Panc1 (cell line): ENCODE results near the gene DHCR24. TPM values are rescaled to one million over a fixed set of nuclear protein-coding genes. Genes with fewer than 3 reads are reported as not detected.

Experiments
- ATAC-seq: fragments of 200-7000 bp; cut with Tn5 transposase; 2 replicates; pipeline ENCODE4 v1.9.1; 2020; ENCODE audit warnings: mild to moderate bottlenecking, moderate library complexity
- BruUV-seq: library from RNA; stranded (reverse); fragments of 400-500 nt; replicated peaks from 2 replicates; lab custom pipeline; 2021; lab: Mats Ljungman, UMichigan
- CTCF ChIA-PET: fragments of 300-600 bp; sonication (Branson Sonifier 250); formaldehyde crosslinking; loops from one replicate; lab custom pipeline; 2022; ENCODE audit warnings: antibody characterized with exemption; lab: Charles Lee
- POLR2A ChIA-PET: fragments of 300-600 bp; sonication (Branson Sonifier 250); formaldehyde crosslinking; loops from one replicate; lab custom pipeline; 2022; ENCODE audit warnings: antibody characterized with exemption; lab: Charles Lee
- DNase-seq: peaks from one replicate; pipeline ENCODE4 v3.0.0-alpha.2; 2010; ENCODE audit warnings: low read depth, low spot score
- H3K27ac ChIP-seq: 2 replicates; pipeline ENCODE4 v1.5.1; 2011; ENCODE audit warnings: mild to moderate bottlenecking, low read length, inconsistent platforms
- H3K27me3 ChIP-seq: fragments of 200-500 bp; sonication (Bioruptor generic); 2 replicates; pipeline ENCODE4 v1.6.0; 2014; ENCODE audit warnings: low read length, inconsistent platforms; ENCODE audit not compliant: control insufficient read depth, insufficient read depth
- H3K36me3 ChIP-seq: fragments of 200-500 bp; sonication (Bioruptor generic); 2 replicates; pipeline ENCODE4 v1.5.1; 2014; ENCODE audit warnings: inconsistent platforms, mild to moderate bottlenecking, low read length, moderate library complexity; ENCODE audit not compliant: control insufficient read depth, insufficient read depth
- H3K4me1 ChIP-seq: 2 replicates; pipeline ENCODE4 v1.5.1; 2011; ENCODE audit warnings: inconsistent platforms, mild to moderate bottlenecking, low read length, moderate library complexity; ENCODE audit not compliant: control insufficient read depth, insufficient read depth
- H3K4me3 ChIP-seq, 2 experiments: 2 replicates each; pipeline ENCODE4 v1.5.1; 2011 to 2012; ENCODE audit warnings: low read depth in 2 of 2, low read length in 2 of 2, mild to moderate bottlenecking in 2 of 2, inconsistent platforms in 1 of 2, moderate library complexity in 1 of 2
- H3K9me3 ChIP-seq: fragments of 200-500 bp; sonication (Bioruptor generic); 2 replicates; pipeline ENCODE4 v1.5.1; 2014; ENCODE audit warnings: low read depth, mild to moderate bottlenecking, inconsistent platforms, low read length, moderate library complexity; ENCODE audit not compliant: control insufficient read depth, insufficient read depth
- CTCF ChIP-seq: fragments of 450-650 bp; IDR thresholded peaks from 2 replicates; pipeline ENCODE4 v1.5.1; 2017; ENCODE audit warnings: mild to moderate bottlenecking
- POLR2AphosphoS5 ChIP-seq: IDR thresholded peaks from 2 replicates; pipeline ENCODE4 v1.6.1; 2012; ENCODE audit warnings: mild to moderate bottlenecking, low read depth, low read length, moderate library complexity
- REST ChIP-seq, 2 experiments: IDR thresholded peaks; 2 replicates each; pipeline ENCODE4 v1.6.1; 2011 to 2012; ENCODE audit warnings: low read depth in 2 of 2, control low read depth in 1 of 2, low read length in 1 of 2, mild to moderate bottlenecking in 1 of 2, moderate library complexity in 1 of 2; ENCODE audit not compliant: insufficient read depth in 1 of 2
- SIN3A ChIP-seq: IDR thresholded peaks from 2 replicates; pipeline ENCODE4 v1.6.1; 2012; ENCODE audit warnings: low read depth, mild to moderate bottlenecking, low read length, moderate library complexity, borderline replicate concordance; ENCODE audit not compliant: insufficient read depth
- TCF7L2 ChIP-seq: IDR thresholded peaks from 2 replicates; pipeline ENCODE4 v1.6.1; 2011; ENCODE audit warnings: mild to moderate bottlenecking, low read depth, low read length, inconsistent platforms
- in situ Hi-C: cut with HindIII; loops from 2 replicates; pipeline ENCODE4 v1.10.0; 2016; ENCODE audit warnings: low sequenced_read_pairs, low pct_unique_long_range_greater_than_20kb
- intact Hi-C: fragments of 100-400 bp; cut with micrococcal nuclease; formaldehyde crosslinking; loops from one replicate; pipeline ENCODE4 v1.10.0; 2022; ENCODE audit not compliant: unreplicated experiment
- total RNA-seq: library from RNA; stranded (reverse); gene quantifications from one replicate; pipeline ENCODE4 v1.2.1, GENCODE V29; 2021; ENCODE audit not compliant: unreplicated experiment

Gene DHCR24
- total RNA-seq, 1 experiment from 2014 or later: 313 TPM

GRCh38 chr1:54844564-54844963 lies 42.4 kb downstream of the DHCR24 start:
- CTCF ChIA-PET: no interaction called here
- no TSS peak for BruUV-seq
- ATAC-seq: no peak
- H3K4me1 ChIP-seq: no peaks in the 10 kb centered on the region
- H3K9me3 ChIP-seq: no peaks in the 10 kb centered on the region
- POLR2A ChIA-PET: no interaction called here
- H3K4me3 ChIP-seq: no peak overlapping the region
- intact Hi-C loops: no loop called here
- no peaks in the 10 kb centered on the region for H3K36me3 ChIP-seq
- in situ Hi-C loops: no loop called here
- no peaks in the 10 kb centered on the region for H3K27me3 ChIP-seq
- no peak for TF ChIP-seq SIN3A
- TF ChIP-seq CTCF: no peak
- TF ChIP-seq REST (IDR thresholded peaks at IDR 0.05; ENCODE audit: insufficient read depth in 1 of 2, low read depth in 2 of 2, low read length in 1 of 2): no peak
- no peak for TF ChIP-seq POLR2AphosphoS5
- no peak for TF ChIP-seq TCF7L2
- no peak overlapping the region for H3K27ac ChIP-seq
- no peak for DNase-seq

GRCh38 chr1:54843449-54843848 lies 43.5 kb downstream of the DHCR24 start:
- H3K4me3 ChIP-seq: no peak overlapping the region
- no peaks in the 10 kb centered on the region for H3K9me3 ChIP-seq
- ATAC-seq: no peak
- DNase-seq: no peak
- ChIA-PET POLR2A (interaction anchor here (0.7 kb wide), 1 partner anchor 60 kb away, joined by 4 read pairs; no protein-coding TSS in a partner anchor), CTCF (no interaction called here)
- H3K27me3 ChIP-seq: no peaks in the 10 kb centered on the region
- no peaks in the 10 kb centered on the region for H3K4me1 ChIP-seq
- H3K27ac ChIP-seq: no peak overlapping the region
- BruUV-seq: no TSS peak
- intact Hi-C loops: no loop called here
- H3K36me3 ChIP-seq: no peaks in the 10 kb centered on the region
- TF ChIP-seq TCF7L2 (no peak), SIN3A (no peak), CTCF (no peak), REST (IDR thresholded peaks at IDR 0.05; ENCODE audit: insufficient read depth in 1 of 2, low read depth in 2 of 2, low read length in 1 of 2) (no peak), POLR2AphosphoS5 (no peak)
- in situ Hi-C loops: no loop called here
